ENCODE results near the gene MAPK14. TPM values are rescaled to one million over a fixed set of nuclear protein-coding genes. Genes with fewer than 3 reads are reported as not detected.

The MAPK14 gene
- total RNA-seq, 1 donor from 2014 or later: 67.9 TPM

GRCh38 chr6:36095497-36096391 is 68.1 kb downstream of the MAPK14 start:
- H3K4me1 ChIP-seq: peaks cover 9% of the 10 kb centered on the region
- no peak overlapping the region for H3K4me3 ChIP-seq
- H3K9me3 ChIP-seq: no peaks in the 10 kb centered on the region
- DNase-seq (no peak), ATAC-seq (no peak)
- no peak for TF ChIP-seq CTCF (IDR thresholded peaks at IDR 0.05)
- intact Hi-C loops (cut with DNase I): loop anchor here (5.0 kb wide), 1 partner anchor 68 kb away; the partner anchor contains the start of gene MAPK14
- H3K36me3 ChIP-seq: peaks cover 49% of the 10 kb centered on the region
- no peak overlapping the region for H3K27ac ChIP-seq
- no peaks in the 10 kb centered on the region for H3K27me3 ChIP-seq (ENCODE audit: low read depth)

GRCh38 chr6:36098253-36098919 is 70.8 kb downstream of the MAPK14 start:
- no peak for TF ChIP-seq CTCF (IDR thresholded peaks at IDR 0.05)
- no peak for DNase-seq
- intact Hi-C loops (cut with DNase I): loop anchor here (5.0 kb wide), 1 partner anchor 71 kb away; the partner anchor contains the start of gene MAPK14
- Histone ChIP-seq H3K36me3 (peaks cover 56% of the 10 kb centered on the region), H3K27ac (no peak overlapping the region), H3K4me1 (peaks cover 9% of the 10 kb centered on the region), H3K9me3 (no peaks in the 10 kb centered on the region), H3K4me3 (no peak overlapping the region), H3K27me3 (ENCODE audit: low read depth) (no peaks in the 10 kb centered on the region)
- ATAC-seq: no peak

GRCh38 chr6:36098920-36099647 is 71.5 kb downstream of the MAPK14 start:
- no peak for DNase-seq
- no peaks in the 10 kb centered on the region for H3K9me3 ChIP-seq
- ATAC-seq: no peak
- no peak overlapping the region for H3K27ac ChIP-seq
- H3K4me1 ChIP-seq: peaks cover 9% of the 10 kb centered on the region
- no peak overlapping the region for H3K4me3 ChIP-seq
- intact Hi-C loops (cut with DNase I): loop anchor here (5.0 kb wide), 1 partner anchor 72 kb away; the partner anchor contains the start of gene MAPK14
- TF ChIP-seq CTCF (IDR thresholded peaks at IDR 0.05): no peak
- H3K36me3 ChIP-seq: peaks cover 63% of the 10 kb centered on the region
- no peaks in the 10 kb centered on the region for H3K27me3 ChIP-seq (ENCODE audit: low read depth)

- intact Hi-C loops (cut with DNase I): loop anchor here (5.0 kb wide), 1 partner anchor 73 kb away; the partner anchor contains the start of gene MAPK14
- Histone ChIP-seq H3K4me3 (no peak overlapping the region), H3K36me3 (peaks cover 71% of the 10 kb centered on the region), H3K27ac (no peak overlapping the region), H3K4me1 (peaks cover 6% of the 10 kb centered on the region), H3K27me3 (ENCODE audit: low read depth) (no peaks in the 10 kb centered on the region), H3K9me3 (no peaks in the 10 kb centered on the region)
- no peak for DNase-seq
- ATAC-seq: peak; percentile 39 to 55
- TF ChIP-seq CTCF (IDR thresholded peaks at IDR 0.05): no peak
These were observed 72.4 kb downstream of the MAPK14 start for GRCh38 chr6:36099869-36100483.

- no peak for DNase-seq
- no peak for ATAC-seq
- no peak overlapping the region for H3K4me3 ChIP-seq
- H3K27ac ChIP-seq: no peak overlapping the region
- no peaks in the 10 kb centered on the region for H3K27me3 ChIP-seq (ENCODE audit: low read depth)
- no peaks in the 10 kb centered on the region for H3K4me1 ChIP-seq
- peaks cover 76% of the 10 kb centered on the region for H3K36me3 ChIP-seq
- TF ChIP-seq CTCF (IDR thresholded peaks at IDR 0.05): no peak
- intact Hi-C loops (cut with DNase I): no loop called here
- no peaks in the 10 kb centered on the region for H3K9me3 ChIP-seq
These were observed 74.1 kb downstream of the MAPK14 start for GRCh38 chr6:36101691-36102090.
